ENCODE measurements around the gene ATF4.

- TF ChIP-seq POLR2A (IDR thresholded peaks at IDR 0.05) (no peak), CTCF (IDR thresholded peaks at IDR 0.05) (no peak)
Observed at GRCh38 chr22:39571538-39571937, 51.2 kb downstream of the ATF4 start.

All from body of pancreas (tissue), 4 donors.